MM.1S (cell line): ENCODE results near the gene EEA1.

ENCODE experiments used
- DNase-seq: peaks from one replicate; pipeline ENCODE4 v3.0.0-alpha.2; 2015
- H2AFZ ChIP-seq: fragments of 300-600 bp; sonication (generic); 2 replicates; pipeline ENCODE4 v1.6.0; 2016; ENCODE audit warnings: antibody characterized with exemption, low read length
- H3F3A ChIP-seq: fragments of 300-600 bp; sonication (generic); 2 replicates; pipeline ENCODE4 v1.6.1; 2016; ENCODE audit warnings: mild to moderate bottlenecking, antibody characterized with exemption, low read length, moderate library complexity, mixed read lengths; ENCODE audit not compliant: insufficient read depth
- H3K27ac ChIP-seq: fragments of 300-600 bp; sonication (generic); 2 replicates; pipeline ENCODE4 v1.5.1; 2016; ENCODE audit warnings: mild to moderate bottlenecking, low read length
- H3K27me3 ChIP-seq: fragments of 300-600 bp; sonication (generic); replicated peaks from 2 replicates; pipeline ENCODE4 v1.6.0; 2016; ENCODE audit warnings: low read length; ENCODE audit not compliant: insufficient read depth
- H3K36me3 ChIP-seq: fragments of 300-600 bp; sonication (generic); replicated peaks from 2 replicates; pipeline ENCODE4 v1.6.1; 2016; ENCODE audit warnings: mild to moderate bottlenecking, low read length, mixed read lengths; ENCODE audit not compliant: insufficient read depth
- H3K4me1 ChIP-seq: fragments of 300-600 bp; sonication (generic); 2 replicates; pipeline ENCODE4 v1.6.1; 2016; ENCODE audit warnings: low read length, mixed read lengths
- H3K4me2 ChIP-seq: fragments of 300-600 bp; sonication (generic); 2 replicates; pipeline ENCODE4 v1.6.0; 2016; ENCODE audit warnings: low read depth, low read length
- H3K4me3 ChIP-seq: fragments of 300-600 bp; sonication (generic); 2 replicates; pipeline ENCODE4 v1.5.1; 2016; ENCODE audit warnings: low read length, mixed read lengths
- H3K79me2 ChIP-seq: fragments of 300-600 bp; sonication (generic); 2 replicates; pipeline ENCODE4 v1.6.1; 2016; ENCODE audit warnings: mixed run types, low read length, mixed read lengths
- H3K9ac ChIP-seq: fragments of 300-600 bp; sonication (generic); 2 replicates; pipeline ENCODE4 v1.6.1; 2016; ENCODE audit warnings: low read length, mixed read lengths
- H3K9me2 ChIP-seq: fragments of 300-600 bp; sonication (generic); replicated peaks from 2 replicates; pipeline ENCODE4 v1.6.1; 2016; ENCODE audit warnings: mild to moderate bottlenecking, low read length, mixed read lengths; ENCODE audit not compliant: insufficient read depth
- H3K9me3 ChIP-seq: fragments of 300-600 bp; sonication (generic); replicated peaks from 2 replicates; pipeline ENCODE4 v1.6.1; 2016; ENCODE audit warnings: mild to moderate bottlenecking, low read length, mixed read lengths; ENCODE audit not compliant: insufficient read depth
- H4K20me1 ChIP-seq: fragments of 300-600 bp; sonication (generic); 2 replicates; pipeline ENCODE4 v1.6.1; 2016; ENCODE audit warnings: mild to moderate bottlenecking, low read length, moderate library complexity, mixed read lengths; ENCODE audit not compliant: insufficient read depth
- CTCF ChIP-seq: fragments of 300-600 bp; sonication (generic); IDR thresholded peaks from 2 replicates; pipeline ENCODE4 v1.5.1; 2016; ENCODE audit warnings: antibody characterized with exemption, low read length, mixed read lengths
- EZH2 ChIP-seq: fragments of 300-600 bp; sonication (generic); optimal IDR thresholded peaks from 2 replicates; pipeline ENCODE3; 2017; ENCODE audit warnings: low read depth, mild to moderate bottlenecking, antibody characterized with exemption, low read length, mixed read lengths
- EZH2phosphoT487 ChIP-seq: fragments of 300-600 bp; sonication (generic); IDR thresholded peaks from 2 replicates; pipeline ENCODE4 v1.6.1; 2018; ENCODE audit warnings: antibody characterized with exemption, low read length

EEA1 gene

GRCh38 chr12:92736605-92737004, 192.5 kb downstream of the EEA1 start:
- Histone ChIP-seq H3K9me3 (no peaks in the 10 kb centered on the region), H3K4me2 (no peak overlapping the region), H3K9ac (no peak overlapping the region), H3F3A (no peaks in the 10 kb centered on the region), H4K20me1 (no peaks in the 10 kb centered on the region), H3K79me2 (no peaks in the 10 kb centered on the region), H3K9me2 (no peaks in the 10 kb centered on the region), H3K27me3 (no peaks in the 10 kb centered on the region), H3K27ac (no peak overlapping the region), H3K36me3 (no peaks in the 10 kb centered on the region), H3K4me1 (no peaks in the 10 kb centered on the region), H2AFZ (no peak overlapping the region), H3K4me3 (no peak overlapping the region)
- TF ChIP-seq EZH2 (no peak), CTCF (no peak), EZH2phosphoT487 (no peak)
- DNase-seq: no peak

DNA sequence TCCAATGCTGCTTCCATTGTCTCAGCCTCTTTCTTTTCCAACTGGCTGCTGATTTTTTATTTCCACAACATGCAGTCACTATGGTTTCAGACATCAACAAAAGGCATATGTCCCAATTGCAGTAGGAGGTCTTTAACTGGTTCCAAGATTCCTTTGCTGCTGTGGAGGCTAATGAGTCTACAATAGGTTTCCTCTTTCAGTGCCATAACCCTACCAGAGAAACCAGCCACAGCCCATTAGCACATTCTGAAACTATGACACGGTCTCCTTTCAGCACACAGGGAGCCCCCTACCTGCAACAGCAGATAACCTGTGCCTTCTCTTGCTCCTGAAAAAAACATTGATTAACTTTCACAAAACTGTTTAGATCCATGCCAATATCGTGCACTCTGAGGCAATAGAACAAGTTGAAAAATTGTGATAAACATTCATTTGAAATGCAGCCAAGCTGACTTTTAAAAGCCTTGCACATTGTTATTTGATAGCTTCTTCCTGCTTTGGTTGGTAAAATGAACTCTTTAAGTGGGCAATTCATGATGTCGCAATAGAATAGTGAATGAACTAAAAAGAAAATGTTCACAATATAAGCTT, 193.9 kb downstream of the EEA1 start:
- Histone ChIP-seq H3K9ac (no peak overlapping the region), H3K4me2 (no peak overlapping the region), H3K36me3 (no peaks in the 10 kb centered on the region), H3K4me1 (no peaks in the 10 kb centered on the region), H3K79me2 (no peaks in the 10 kb centered on the region), H3K4me3 (no peak overlapping the region), H3K27ac (no peak overlapping the region), H4K20me1 (no peaks in the 10 kb centered on the region), H2AFZ (no peak overlapping the region), H3F3A (no peaks in the 10 kb centered on the region), H3K9me3 (no peaks in the 10 kb centered on the region), H3K27me3 (no peaks in the 10 kb centered on the region), H3K9me2 (no peaks in the 10 kb centered on the region)
- no peak for DNase-seq
- TF ChIP-seq EZH2: no peak
- TF ChIP-seq CTCF: no peak
- no peak for TF ChIP-seq EZH2phosphoT487

GRCh38 chr12:92733661-92734060, 195.4 kb downstream of the EEA1 start:
- H3K9ac ChIP-seq: no peak overlapping the region
- H3K9me3 ChIP-seq: no peaks in the 10 kb centered on the region
- H3F3A ChIP-seq: no peaks in the 10 kb centered on the region
- DNase-seq: no peak
- no peaks in the 10 kb centered on the region for H3K36me3 ChIP-seq
- H3K9me2 ChIP-seq: no peaks in the 10 kb centered on the region
- H3K27ac ChIP-seq: no peak overlapping the region
- no peaks in the 10 kb centered on the region for H3K27me3 ChIP-seq
- H3K4me2 ChIP-seq: no peak overlapping the region
- H2AFZ ChIP-seq: no peak overlapping the region
- no peak overlapping the region for H3K4me3 ChIP-seq
- no peak for TF ChIP-seq EZH2
- no peak for TF ChIP-seq CTCF
- TF ChIP-seq EZH2phosphoT487: no peak
- H3K4me1 ChIP-seq: no peaks in the 10 kb centered on the region
- no peaks in the 10 kb centered on the region for H4K20me1 ChIP-seq
- H3K79me2 ChIP-seq: no peaks in the 10 kb centered on the region
